HG03135 (cell line): ENCODE results near the gene PGGT1B.

Experiments used
- ATAC-seq: cut with Tn5 transposase; IDR thresholded peaks from one replicate; pipeline ENCODE4 v1.9.1; 2021; ENCODE audit warnings: mild to moderate bottlenecking, moderate library complexity; ENCODE audit not compliant: unreplicated experiment

The PGGT1B gene

DNA sequence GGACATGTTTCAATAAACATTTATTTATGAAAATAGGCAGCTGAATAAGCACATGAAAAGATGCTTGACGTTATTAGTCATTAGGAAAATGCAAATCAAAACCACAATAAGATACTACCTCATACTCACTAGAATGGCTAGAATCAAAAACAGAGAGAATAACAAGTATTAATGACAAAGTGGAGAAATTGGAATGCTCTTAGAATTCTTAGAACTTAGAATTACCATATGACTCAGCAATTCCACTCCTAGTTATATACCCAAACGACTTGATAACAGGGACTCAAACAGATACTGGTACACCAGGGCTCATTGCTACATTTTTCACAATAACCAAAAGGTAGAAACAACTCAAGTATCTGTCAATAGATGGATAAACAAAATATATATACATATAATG is 77.9 kb downstream of the PGGT1B start:
- ATAC-seq, result no peak

DNA sequence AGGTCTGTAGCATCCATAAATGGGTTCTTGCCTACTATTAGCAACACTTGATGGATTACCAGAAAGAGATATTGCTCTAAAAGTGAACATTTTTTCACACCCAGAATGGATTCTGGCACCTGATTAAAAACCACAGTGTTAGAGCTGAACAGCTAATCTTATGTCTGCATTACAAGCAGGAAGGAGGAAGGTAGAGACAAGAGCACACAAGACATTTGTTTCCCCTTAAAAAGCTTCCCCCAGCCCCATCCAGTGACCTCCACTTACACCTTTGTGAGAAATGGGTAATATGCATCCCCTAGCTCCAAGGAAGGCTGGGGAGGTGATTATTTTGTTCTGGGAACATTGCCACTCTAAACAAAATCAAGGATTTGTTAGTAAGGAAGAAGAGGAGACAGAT is 80.9 kb downstream of the PGGT1B start:
- no peak for ATAC-seq

DNA sequence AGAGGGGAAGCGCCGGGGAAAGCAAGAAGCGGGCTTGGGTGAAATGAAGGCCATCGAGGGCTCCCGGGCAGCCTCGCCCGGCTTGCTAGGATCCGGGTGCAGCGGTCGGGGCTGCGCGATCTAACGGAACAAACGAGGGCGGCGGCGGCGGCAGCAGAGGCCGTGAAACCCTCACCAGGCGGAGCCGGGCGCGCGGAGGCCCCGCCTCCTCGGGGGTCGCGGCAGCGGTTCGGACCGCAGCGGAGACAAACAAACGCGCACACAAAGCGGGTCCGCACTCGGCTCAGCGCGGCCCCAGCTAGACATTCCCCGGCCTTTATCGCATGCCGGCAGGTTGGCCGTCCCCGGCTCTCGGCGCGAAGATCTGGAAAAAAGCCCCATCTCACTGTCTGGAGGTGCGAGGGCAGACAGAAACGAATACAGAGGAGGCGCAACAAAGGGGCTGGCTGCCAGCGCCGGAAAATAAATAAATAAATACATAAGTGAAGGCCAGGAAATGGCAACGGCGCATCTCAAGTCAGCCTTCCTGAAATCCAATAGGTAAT is 82.4 kb downstream of the PGGT1B start:
- ATAC-seq, result peak; percentile 53

DNA sequence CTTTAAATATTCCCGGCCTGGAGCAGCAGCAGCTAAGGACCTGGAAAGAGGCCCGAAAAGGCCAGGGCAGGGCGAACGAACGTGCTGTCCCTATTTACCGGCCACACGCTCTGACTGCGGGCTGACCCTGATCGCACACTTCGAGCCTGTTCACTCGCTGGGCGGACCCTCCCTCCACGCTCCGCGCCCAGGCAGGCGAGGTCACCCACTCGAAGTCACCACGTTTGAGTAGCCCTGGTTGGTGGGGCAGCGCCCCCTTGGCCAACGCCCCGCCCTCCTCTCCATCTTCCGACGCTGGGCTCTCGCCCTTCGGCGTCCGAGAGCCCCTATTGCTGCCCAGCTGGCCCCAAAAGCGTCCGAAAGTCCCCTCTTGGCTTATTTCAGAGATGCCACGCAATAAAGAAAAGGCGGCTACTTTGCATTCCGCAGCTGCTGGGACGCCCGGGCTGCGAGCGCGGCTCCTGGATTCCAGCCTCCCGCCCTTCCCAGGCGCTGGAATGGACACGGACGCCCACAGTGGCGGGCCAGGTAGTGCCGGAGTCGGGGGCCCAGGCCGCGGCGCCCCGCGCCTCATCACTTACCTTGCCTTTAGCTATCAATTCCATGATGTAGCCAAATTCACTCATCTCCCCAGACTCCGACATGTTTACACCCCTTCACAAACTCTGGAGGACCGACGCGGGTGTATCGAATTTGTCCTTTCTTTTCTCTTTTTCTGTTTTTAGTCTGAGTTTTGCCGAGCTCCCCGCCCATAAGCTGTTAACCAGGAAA is 83.1 kb downstream of the PGGT1B start:
- peak; percentile 21 for ATAC-seq

DNA sequence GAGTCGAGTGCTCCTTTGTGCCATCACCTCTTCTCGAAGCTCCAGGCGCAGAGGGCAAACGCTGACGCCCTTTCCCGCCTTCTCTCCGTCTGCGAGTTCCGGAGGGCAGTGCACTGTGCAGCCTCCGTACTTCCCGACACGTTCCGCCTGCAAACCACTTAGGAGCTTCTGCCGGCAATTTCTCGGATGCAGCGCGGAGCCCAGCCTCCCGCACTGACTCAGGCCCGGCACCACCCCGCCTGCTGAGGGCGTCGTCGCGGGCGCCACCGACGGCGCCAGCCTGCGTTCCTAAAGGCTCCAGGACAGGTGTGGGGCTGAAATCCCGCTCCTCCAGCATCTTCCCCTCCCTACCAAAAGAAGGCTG is 83.7 kb downstream of the PGGT1B start:
- ATAC-seq, result no peak

DNA sequence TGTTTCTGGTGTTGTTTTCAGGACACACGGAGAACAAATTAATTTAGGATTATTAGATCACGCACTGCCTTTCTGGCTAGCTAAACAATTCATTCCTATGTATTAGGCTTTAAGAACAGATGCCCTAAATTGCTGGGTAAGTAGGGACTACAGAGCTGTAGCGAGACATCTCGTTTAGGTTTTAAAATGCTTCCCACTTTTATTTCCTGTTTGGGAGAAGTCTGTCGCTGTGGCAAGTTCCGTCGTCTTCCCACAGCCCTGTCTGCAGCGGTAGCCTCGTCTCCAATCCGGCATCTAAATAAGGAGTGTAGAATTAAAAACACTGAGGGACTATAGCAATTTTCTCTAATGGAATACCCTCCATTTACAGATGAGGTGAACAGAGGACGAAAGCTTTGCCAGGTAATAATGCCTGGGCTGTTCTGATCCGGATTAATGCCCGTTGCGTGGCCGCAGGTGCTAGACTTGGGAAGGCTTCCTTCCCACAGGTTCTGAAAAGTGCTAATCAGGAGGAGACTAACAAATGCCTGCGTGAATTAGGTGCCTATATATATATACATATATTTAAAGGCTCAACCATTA is 91.7 kb downstream of the PGGT1B start:
- no peak for ATAC-seq

DNA sequence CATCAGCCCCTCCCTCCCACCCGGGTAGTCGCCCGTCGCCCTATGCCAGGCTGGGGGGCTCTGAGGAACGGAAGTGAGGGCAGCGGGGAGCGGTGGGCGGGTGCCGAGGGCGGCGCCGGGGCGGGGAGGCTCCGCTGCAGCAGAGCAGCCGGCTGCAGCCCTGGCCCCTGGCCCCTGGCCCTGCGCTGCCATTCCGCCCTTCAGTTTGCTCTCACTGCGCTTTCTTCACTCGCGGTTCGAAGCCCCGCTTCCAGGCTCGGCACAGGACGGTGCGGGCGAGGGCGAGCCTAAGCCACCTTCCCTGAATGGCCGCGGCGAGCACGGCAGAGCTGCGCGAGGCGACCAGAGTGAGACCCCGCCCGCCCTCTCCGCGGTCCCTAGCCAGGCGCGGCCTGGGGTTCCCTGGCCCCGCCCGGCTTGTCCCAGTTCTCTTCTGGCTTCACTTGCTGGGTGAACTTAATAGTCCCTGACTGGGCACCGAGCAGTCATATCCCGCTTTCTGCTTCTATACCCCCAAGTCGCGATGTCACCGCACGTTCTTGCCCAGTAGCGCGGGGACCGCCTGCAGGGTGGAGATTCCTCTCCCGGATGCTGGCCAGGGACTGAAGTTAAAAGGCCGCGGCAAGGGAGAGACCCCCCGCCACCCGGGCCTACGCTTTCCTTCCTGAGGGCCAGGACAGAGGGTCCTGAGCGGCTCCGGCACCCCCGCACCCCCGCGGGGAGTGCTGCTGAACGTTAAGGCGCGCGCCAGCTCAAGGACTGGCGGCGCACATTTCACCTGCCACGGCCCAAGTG is 92.3 kb downstream of the PGGT1B start:
- ATAC-seq, result peak; percentile 48

DNA sequence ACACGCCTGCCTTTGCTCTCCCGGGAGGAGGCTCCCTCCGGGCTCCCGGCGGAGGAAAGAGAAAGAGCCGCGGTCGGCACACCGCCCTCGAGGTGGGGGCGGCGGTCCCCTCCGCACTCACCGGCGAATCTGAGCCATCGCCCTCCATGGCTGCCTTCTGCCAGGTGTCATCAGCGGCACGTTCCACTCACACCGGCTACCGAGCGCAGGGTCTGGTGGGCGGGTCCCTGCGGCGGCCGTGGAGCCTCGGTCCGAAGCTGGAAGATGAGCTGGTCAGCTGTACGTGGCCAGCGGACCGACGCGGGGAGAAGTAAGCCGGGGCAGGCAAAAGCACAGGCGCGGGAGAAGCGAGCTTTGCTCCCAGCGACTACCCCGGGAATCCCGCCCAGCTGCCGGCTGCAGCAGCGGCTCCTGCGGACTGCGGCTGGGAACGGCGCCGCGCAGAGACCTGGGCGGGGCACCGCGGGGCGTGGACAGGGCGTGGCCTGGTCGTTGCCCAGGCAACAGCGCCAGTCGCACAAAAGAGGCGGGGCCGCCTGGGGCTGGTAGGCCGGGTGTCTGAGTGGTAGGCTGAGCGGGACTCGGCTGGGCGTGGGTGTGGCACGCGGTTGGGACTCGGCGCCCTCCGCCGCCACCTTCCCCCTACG is 93.1 kb downstream of the PGGT1B start, which contains the start of gene TRIM36:
Gene TRIM36, minus strand, starts transcription at position 422 of the 647 bp plus-strand sequence. Its CDS starts 274 bp downstream, at position 148.
- peak; percentile 99 for ATAC-seq

DNA sequence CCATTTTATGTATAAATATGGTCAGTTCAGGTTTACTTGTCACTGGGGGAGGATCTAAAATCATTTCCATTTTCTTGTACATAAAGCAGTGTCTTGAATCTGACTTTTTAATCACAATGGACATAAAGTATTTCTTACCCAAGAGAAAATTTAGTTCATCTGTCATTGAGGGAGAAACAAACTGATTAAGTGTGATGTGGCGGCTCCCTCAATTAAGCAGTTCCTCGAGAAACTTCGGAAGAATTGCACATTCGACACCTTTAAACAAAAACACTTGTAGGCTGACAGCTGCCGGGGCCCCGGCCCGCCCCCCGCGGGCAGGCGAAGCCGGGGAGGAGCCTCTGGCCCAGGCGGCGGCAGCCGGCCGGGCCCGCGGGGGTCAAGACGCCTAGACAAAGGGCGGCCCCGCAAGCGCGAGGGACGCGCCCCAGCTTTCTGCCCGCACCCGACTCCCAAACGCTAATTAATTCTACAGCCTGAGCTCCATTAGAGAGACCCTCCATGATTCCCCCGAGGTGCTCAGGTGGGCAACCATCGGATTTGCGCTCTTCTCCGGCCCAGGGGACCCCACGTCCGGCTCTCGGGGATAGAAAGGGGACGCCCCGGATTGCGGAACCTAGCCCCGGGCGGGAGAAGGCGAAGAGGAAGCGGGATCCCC is 93.7 kb downstream of the PGGT1B start:
- peak; percentile 9 for ATAC-seq

DNA sequence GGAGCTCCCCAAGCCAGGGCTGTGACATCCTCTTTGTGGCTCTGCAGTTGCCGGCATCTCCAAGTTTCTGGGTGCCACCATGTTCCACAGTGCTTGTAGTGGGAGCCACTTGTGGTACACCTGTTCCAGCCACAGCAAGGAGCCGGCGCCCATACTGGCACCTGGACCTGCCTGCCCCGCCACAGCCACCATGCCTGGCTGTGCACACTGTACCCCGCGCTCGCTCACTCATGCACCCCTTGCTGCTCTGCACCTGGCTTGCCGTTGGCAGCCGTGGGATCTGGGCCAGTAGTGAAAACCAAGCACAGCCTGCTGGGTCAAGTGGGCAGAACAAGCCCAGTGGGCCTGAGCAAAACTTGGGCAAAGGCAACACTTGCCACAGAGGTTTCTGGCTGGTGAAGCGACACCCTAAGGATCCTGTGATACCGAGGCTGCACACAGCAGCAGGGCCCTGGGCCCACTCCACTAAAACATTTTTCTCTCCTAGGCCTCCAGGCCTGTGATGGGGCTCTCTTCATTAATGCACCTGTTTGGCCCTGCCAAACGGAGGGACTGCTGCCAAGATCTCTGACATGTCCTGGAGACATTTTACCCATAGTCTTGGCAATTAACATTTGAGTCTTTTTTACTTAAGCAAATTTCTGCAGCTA is 95.8 kb downstream of the PGGT1B start:
- no peak for ATAC-seq

DNA sequence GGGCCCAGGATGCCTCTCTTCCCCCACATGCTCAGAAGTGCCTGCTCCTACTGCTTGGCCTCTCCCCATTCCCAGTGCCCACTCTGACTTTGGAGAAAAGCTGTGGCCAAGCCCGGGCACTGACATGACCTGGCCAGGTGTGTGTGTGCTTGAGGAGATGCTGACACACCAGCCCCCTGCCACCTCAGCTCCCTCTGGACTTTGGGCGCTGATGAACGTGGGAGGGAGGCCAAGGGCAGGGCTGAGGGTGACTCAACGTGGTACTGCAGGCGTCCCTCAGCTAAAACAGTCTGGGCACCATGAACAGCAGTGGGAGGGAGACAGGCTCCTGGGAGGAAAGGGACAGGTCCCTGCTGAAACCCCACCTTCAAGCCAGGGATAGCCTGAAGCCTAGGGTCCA is 96.9 kb downstream of the PGGT1B start:
- ATAC-seq, result no peak

DNA sequence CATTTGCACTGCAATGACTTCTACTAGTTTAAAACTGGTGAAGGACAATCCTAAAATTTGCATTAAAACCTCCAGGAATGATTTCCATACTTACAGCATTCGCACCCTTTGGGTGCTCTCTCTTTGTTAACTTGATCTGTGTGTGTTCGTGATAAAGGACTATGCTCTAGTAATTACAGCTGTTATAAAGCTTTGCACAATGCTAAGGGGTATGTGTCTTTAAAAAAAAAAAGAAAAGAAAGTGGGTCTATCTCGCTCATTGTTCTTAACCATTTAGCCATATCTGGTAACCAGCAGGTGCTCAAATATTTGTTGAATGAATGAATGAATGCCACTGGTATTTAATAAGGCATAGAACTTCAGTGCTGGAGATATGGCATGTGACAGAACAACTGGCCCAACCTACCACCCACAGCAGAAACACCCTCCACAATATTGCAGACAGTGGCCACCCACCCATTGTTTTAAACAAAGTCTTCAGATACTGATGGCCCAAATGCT is 101.7 kb downstream of the PGGT1B start:
- no peak for ATAC-seq
